Measurements from ENCODE around the gene TFB1M.

TFB1M gene

DNA sequence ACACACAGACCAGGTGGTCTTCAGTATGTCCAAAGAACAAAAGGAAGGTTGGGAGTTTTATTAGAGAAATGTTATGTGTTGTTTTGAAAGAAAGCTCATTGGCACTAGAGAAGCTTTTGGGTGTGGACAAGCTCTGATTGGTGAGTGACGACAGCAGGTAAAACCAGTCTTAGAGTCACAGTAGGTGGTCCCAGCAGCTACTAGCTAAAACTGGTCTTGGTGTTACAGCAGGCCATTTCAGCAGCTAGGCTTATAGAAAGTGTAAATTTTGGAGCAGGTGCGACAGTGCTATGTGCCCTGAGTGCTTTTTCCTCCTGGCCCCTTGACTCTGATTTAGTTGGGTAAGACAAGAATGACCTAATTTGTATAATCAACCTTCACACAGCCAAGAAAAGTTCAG is 46.9 kb downstream of the TFB1M start:
- Histone ChIP-seq H3K9ac (ENCODE audit: low read length) (no peak overlapping the region), H3K4me1 (ENCODE audit: control insufficient read depth, insufficient read depth, low read length) (no peaks in the 10 kb centered on the region), H3K9me3 (ENCODE audit: control insufficient read depth, low read length) (no peaks in the 10 kb centered on the region), H3K27me3 (ENCODE audit: control insufficient read depth, insufficient read depth, low read length) (no peaks in the 10 kb centered on the region), H3K36me3 (ENCODE audit: control insufficient read depth, insufficient read depth, low read length) (no peaks in the 10 kb centered on the region), H3K4me3 (ENCODE audit: low read length) (no peak overlapping the region)

DNA sequence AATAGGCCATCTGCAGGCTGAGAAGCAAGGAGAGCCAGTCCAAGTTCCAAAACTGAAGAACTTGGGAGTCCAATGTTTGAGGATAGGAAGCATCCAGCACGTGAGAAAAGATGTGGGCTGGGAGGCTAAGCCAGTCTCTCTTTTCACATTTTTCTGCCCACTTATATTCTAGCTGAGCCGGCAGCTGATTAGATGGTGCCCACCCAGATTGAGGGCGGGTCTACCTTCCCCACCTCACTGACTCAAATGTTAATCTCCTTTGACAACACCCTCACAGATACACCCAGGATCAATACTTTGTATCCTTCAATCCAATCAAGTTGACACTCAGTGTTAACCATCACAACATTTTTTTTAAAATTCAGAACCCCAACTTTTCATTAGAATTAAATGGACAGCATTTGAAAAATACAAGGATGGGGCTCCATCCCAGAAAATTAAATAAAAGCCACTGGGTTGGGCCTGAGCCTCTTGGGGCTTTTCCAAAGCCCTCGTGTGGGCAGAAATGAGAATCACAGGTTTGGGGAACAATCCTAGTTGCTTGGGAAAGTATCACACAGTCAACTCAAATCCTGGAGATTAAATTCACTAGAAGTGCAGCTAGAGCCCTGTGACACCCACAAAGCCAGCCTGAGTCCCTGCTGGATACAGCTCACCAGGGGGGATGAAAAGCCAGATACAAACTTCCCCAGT is 48.3 kb downstream of the TFB1M start:
- no peaks in the 10 kb centered on the region for H3K4me1 ChIP-seq (ENCODE audit: control insufficient read depth, insufficient read depth, low read length)
- H3K9me3 ChIP-seq (ENCODE audit: control insufficient read depth, low read length) = no peaks in the 10 kb centered on the region
- no peaks in the 10 kb centered on the region for H3K36me3 ChIP-seq (ENCODE audit: control insufficient read depth, insufficient read depth, low read length)
- H3K4me3 ChIP-seq (ENCODE audit: low read length) = no peak overlapping the region
- no peaks in the 10 kb centered on the region for H3K27me3 ChIP-seq (ENCODE audit: control insufficient read depth, insufficient read depth, low read length)
- no peak overlapping the region for H3K9ac ChIP-seq (ENCODE audit: low read length)

DNA sequence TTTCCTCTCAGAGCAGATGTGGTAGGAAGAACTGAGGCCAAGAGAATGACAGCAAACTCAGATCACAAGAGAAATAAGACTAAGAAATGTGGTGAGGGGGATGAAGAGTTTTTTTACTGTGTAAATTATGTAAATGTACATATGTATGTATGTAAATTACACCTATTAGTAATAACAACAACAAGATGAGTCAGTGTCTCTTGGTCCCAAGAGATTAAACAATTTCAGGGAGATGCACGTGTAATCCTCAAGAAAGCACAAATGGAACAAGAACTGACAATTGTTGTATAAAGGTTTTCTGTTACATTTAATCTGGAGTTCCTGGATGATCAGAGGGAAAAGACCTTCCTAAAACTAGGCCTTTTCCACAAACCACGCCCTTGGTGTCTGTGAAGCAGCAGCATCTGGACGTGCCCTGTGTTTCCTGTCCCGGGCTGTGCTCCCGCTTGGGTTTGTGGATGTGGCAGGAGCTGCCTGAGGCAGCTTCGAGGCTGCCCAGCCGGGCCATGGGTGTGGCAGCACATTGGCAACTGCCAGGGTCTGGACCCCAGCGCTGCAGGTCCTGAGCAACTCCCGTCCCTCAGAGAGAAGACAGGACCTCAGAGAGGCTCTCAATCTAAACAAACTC is 49.5 kb downstream of the TFB1M start:
- Histone ChIP-seq H3K9me3 (ENCODE audit: control insufficient read depth, low read length) (no peaks in the 10 kb centered on the region), H3K4me3 (ENCODE audit: low read length) (no peak overlapping the region), H3K9ac (ENCODE audit: low read length) (no peak overlapping the region), H3K4me1 (ENCODE audit: control insufficient read depth, insufficient read depth, low read length) (no peaks in the 10 kb centered on the region), H3K27me3 (ENCODE audit: control insufficient read depth, insufficient read depth, low read length) (no peaks in the 10 kb centered on the region), H3K36me3 (ENCODE audit: control insufficient read depth, insufficient read depth, low read length) (no peaks in the 10 kb centered on the region)

DNA sequence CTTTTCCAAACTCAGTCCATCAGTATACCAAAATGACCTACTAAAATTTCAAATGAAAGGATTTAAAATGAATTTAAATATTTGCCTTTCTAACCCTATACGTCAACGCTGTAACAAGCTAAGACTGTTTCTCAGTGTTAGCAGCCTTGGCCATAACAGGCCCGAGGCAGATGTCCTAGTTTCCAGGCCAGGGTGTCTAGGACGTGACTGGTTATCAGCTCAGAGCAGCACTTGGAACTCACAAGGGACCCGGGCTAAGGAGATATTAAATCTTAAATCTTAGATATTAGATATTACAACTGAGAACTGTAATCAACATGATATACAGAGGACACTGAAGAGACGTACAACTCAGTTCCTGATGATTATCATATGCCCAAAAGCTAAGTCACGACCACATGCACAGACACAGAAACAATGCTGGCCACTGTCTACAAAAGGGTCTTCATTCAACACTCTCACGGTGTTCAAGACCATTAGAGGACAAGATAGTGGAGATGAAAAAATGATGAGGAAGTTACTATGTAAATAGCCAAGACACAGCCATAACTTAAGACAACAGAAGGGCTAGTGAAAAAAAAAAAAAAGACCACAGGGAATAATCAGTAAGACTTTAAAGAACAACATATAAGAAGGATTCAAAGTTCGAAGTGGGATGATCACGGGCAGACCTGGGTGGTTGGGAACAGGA is 50.8 kb downstream of the TFB1M start, which contains the start of gene CLDN20:
TSS of gene CLDN20 (plus strand) at position 641 of the 691 bp plus-strand sequence. CDS start 11,707 bp downstream, outside the sequence.
- Histone ChIP-seq H3K36me3 (ENCODE audit: control insufficient read depth, insufficient read depth, low read length) (peaks cover 7% of the 10 kb centered on the region), H3K9ac (ENCODE audit: low read length) (no peak within 1 kb of the TSS), H3K27me3 (ENCODE audit: control insufficient read depth, insufficient read depth, low read length) (no peaks in the 10 kb centered on the region), H3K4me1 (ENCODE audit: control insufficient read depth, insufficient read depth, low read length) (no peaks in the 10 kb centered on the region), H3K4me3 (ENCODE audit: low read length) (no peak within 1 kb of the TSS), H3K9me3 (ENCODE audit: control insufficient read depth, low read length) (no peaks in the 10 kb centered on the region)

DNA sequence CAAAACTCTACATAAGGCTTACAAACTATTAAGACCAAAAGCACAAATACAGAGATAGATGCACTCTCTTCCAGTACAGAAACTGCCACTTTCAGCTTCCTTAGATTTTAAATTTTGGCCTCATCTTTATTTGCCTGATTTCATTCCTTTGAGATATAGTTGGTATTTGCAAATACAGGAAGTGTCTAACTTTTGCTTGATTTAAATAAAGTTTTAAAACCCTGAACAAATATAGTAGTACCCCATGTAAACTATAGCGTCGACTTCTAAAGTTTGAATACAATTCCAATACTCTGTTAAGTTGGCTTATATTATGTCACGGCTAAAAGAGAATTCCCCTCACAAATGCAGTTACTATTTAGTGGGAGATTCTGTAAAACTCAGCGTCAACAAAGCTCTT is 51.6 kb downstream of the TFB1M start:
- Histone ChIP-seq H3K4me1 (ENCODE audit: control insufficient read depth, insufficient read depth, low read length) (no peaks in the 10 kb centered on the region), H3K27me3 (ENCODE audit: control insufficient read depth, insufficient read depth, low read length) (no peaks in the 10 kb centered on the region), H3K4me3 (ENCODE audit: low read length) (no peak overlapping the region), H3K9me3 (ENCODE audit: control insufficient read depth, low read length) (no peaks in the 10 kb centered on the region), H3K36me3 (ENCODE audit: control insufficient read depth, insufficient read depth, low read length) (peaks cover 7% of the 10 kb centered on the region), H3K9ac (ENCODE audit: low read length) (no peak overlapping the region)

DNA sequence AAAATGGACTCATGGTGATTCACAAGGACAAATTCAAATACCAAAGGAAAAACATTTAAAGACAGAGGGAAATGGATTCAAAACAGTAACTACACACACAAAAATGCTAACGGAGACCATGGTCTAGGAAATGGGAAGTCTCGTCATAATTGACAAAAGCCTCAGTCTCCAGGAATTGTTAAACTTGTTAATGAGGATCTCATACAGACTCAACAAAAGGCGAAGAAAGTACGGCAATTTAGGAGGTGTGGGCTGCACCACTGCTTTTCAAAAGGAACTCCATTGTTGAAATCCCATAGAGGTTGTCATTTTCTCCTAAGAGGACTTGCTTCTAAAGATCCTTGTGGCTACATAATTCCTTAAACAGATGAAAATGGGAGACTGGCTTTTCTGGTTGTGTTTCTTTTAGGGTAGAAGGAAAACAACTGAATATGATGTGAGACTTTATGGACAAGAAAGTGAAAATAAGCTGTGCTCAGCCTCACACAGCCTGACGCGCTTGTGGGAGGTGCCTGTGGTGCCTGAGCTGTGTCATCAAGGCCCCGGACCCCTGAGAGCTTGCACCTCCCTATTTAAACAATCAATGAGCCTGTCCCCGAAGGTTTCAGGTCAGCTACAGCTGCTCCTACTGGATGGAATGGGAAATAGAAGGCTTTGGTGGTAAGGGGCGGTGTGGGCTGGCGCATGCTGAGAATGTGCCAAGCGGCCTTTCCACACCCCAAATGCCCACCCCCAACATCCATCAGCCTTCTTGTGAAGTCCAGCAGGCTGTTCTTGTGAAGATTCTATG is 53.0 kb downstream of the TFB1M start:
- no peaks in the 10 kb centered on the region for H3K4me1 ChIP-seq (ENCODE audit: control insufficient read depth, insufficient read depth, low read length)
- H3K36me3 ChIP-seq (ENCODE audit: control insufficient read depth, insufficient read depth, low read length) = peaks cover 7% of the 10 kb centered on the region
- no peaks in the 10 kb centered on the region for H3K27me3 ChIP-seq (ENCODE audit: control insufficient read depth, insufficient read depth, low read length)
- no peaks in the 10 kb centered on the region for H3K9me3 ChIP-seq (ENCODE audit: control insufficient read depth, low read length)
- H3K4me3 ChIP-seq (ENCODE audit: low read length) = no peak overlapping the region
- no peak overlapping the region for H3K9ac ChIP-seq (ENCODE audit: low read length)

DNA sequence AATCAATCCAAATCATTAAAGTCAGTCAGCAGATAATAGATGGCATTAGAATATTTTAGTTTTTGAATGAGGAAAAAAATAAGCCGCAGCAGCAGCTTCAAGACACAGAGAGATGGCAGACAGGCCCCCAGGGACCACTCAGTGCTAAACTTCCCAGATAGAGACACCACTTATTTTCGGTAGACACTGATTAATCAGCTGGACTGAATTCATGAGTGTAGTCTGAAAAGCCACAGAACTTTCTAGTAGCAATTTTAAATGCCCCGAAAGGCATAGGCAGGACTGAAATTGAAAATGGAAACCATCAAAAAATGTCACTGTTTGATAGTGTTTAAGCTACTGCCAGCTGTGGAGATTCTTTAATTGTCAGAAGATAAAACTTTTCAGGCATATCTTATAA is 53.6 kb downstream of the TFB1M start:
- H3K27me3 ChIP-seq (ENCODE audit: control insufficient read depth, insufficient read depth, low read length) = no peaks in the 10 kb centered on the region
- H3K9ac ChIP-seq (ENCODE audit: low read length) = no peak overlapping the region
- H3K36me3 ChIP-seq (ENCODE audit: control insufficient read depth, insufficient read depth, low read length) = peaks cover 7% of the 10 kb centered on the region
- no peaks in the 10 kb centered on the region for H3K9me3 ChIP-seq (ENCODE audit: control insufficient read depth, low read length)
- H3K4me1 ChIP-seq (ENCODE audit: control insufficient read depth, insufficient read depth, low read length) = no peaks in the 10 kb centered on the region
- no peak overlapping the region for H3K4me3 ChIP-seq (ENCODE audit: low read length)

DNA sequence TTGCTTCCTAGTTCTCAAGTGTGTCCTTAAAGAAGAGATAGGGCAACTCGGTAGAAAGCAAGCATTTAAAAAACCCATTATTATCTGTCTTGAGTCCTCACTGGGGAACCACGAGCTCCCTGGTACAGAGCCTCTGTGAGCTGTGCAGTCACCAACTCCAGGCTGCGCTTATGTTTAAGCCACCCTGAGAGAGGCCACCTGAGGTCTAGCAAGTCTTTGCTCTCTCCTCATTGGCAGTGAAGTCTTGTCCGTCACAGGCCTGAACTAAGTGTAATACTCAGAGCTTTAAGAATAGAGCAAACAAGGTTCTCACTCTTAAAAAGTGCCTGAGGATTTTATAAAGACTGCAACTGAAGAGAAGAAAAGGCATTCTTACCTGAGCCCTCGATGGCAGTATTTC is 54.4 kb downstream of the TFB1M start:
- Histone ChIP-seq H3K4me3 (ENCODE audit: low read length) (no peak overlapping the region), H3K9me3 (ENCODE audit: control insufficient read depth, low read length) (no peaks in the 10 kb centered on the region), H3K4me1 (ENCODE audit: control insufficient read depth, insufficient read depth, low read length) (no peaks in the 10 kb centered on the region), H3K36me3 (ENCODE audit: control insufficient read depth, insufficient read depth, low read length) (peaks cover 7% of the 10 kb centered on the region), H3K9ac (ENCODE audit: low read length) (no peak overlapping the region), H3K27me3 (ENCODE audit: control insufficient read depth, insufficient read depth, low read length) (no peaks in the 10 kb centered on the region)

DNA sequence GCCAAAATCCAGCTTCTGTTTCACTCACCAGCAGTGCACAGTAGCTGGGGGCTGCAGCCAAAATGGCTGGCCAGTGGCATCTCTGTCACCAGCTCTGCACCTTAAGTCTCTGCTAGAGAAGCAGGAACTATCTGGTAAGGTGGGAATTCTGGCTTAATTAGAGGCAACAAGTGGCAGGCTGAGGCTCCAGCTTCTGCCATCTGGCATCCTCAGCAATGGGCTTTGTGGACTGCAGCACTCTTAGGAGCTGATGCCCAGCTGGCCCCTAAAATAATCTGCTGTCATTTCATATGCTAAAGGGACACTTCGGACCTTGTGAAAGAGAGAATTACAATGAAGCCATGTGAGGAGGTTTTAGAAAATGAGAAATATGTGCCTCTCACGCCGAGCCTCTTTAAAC is 55.1 kb downstream of the TFB1M start:
- Histone ChIP-seq H3K27me3 (ENCODE audit: control insufficient read depth, insufficient read depth, low read length) (no peaks in the 10 kb centered on the region), H3K36me3 (ENCODE audit: control insufficient read depth, insufficient read depth, low read length) (peaks cover 7% of the 10 kb centered on the region), H3K9ac (ENCODE audit: low read length) (no peak overlapping the region), H3K4me3 (ENCODE audit: low read length) (no peak overlapping the region), H3K4me1 (ENCODE audit: control insufficient read depth, insufficient read depth, low read length) (no peaks in the 10 kb centered on the region), H3K9me3 (ENCODE audit: control insufficient read depth, low read length) (no peaks in the 10 kb centered on the region)

DNA sequence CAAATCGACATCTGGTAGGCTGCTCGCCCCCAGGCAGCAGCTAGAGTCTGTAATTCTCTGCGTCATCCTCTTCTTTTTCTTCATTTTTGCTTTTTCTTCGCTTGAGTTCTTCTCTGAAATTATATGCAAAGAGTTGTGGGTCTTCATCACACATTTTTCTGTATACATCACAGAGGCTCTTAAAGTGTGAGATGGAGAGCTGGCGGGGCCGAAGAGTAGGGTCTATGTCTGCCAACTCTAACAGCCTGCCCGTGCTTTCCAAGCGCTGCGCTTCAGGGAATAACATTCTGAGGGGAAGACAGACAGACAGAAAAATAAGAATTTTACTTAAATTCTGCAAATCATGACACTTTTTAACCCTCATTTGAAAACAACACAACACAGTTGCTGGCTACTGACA is 56.5 kb downstream of the TFB1M start:
- no peaks in the 10 kb centered on the region for H3K27me3 ChIP-seq (ENCODE audit: control insufficient read depth, insufficient read depth, low read length)
- no peak overlapping the region for H3K4me3 ChIP-seq (ENCODE audit: low read length)
- H3K36me3 ChIP-seq (ENCODE audit: control insufficient read depth, insufficient read depth, low read length) = peaks cover 8% of the 10 kb centered on the region
- H3K9me3 ChIP-seq (ENCODE audit: control insufficient read depth, low read length) = no peaks in the 10 kb centered on the region
- no peaks in the 10 kb centered on the region for H3K4me1 ChIP-seq (ENCODE audit: control insufficient read depth, insufficient read depth, low read length)
- no peak overlapping the region for H3K9ac ChIP-seq (ENCODE audit: low read length)

DNA sequence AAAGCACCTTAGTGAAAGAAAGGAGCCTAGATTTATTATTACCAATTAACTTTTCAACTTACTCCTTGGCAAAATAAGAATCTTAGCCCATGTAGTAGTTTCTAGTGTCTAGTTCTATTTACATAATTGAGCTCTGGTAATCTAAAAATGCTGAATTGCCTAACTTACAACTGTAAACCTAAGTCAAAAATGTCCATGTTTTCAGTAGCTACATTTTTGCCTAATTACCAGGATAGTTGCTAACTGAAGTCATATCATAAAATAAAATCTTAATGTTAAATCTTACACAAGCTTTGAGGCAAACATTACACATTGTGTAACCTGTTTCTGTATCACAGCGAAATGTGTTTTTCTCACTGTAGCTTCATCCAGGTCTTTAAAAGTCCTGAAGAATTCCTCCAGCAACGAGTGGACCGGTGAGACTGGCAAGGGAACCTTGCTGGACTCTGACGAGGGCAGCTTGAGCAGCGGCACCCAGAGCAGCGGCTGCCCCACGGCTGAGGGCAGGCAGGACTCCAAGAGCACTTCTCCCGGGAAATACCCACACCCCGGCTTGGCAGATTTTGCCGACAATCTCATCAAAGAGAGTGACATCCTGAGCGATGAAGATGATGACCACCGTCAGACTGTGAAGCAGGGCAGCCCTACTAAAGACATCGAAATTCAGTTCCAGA is 58.0 kb downstream of the TFB1M start:
- Histone ChIP-seq H3K9me3 (ENCODE audit: control insufficient read depth, low read length) (no peaks in the 10 kb centered on the region), H3K9ac (ENCODE audit: low read length) (no peak overlapping the region), H3K27me3 (ENCODE audit: control insufficient read depth, insufficient read depth, low read length) (no peaks in the 10 kb centered on the region), H3K4me3 (ENCODE audit: low read length) (no peak overlapping the region), H3K36me3 (ENCODE audit: control insufficient read depth, insufficient read depth, low read length) (peaks cover 12% of the 10 kb centered on the region), H3K4me1 (ENCODE audit: control insufficient read depth, insufficient read depth, low read length) (no peaks in the 10 kb centered on the region)

Measured in mucosa of stomach (tissue), 1 donor.